GM12865 (cell line): Measurements from ENCODE around the gene TMC6.
A peak's percentile ranks its signal among the peaks of the same experiment; 100 is the strongest.

Experiments used
- DNase-seq: peaks from one replicate; pipeline ENCODE4 v3.0.0; 2010; ENCODE audit warnings: low read depth
- H3K4me3 ChIP-seq: 2 replicates; pipeline ENCODE4 v1.5.1; 2011; ENCODE audit warnings: mild to moderate bottlenecking, low read depth, low read length, control low read depth
- TF ChIP-seq, protein P1 (sequence below): IDR thresholded peaks from 2 replicates; pipeline ENCODE4 v1.5.1; 2011; ENCODE audit warnings: low read length, control low read depth, low read depth, inconsistent platforms; ENCODE audit not compliant: insufficient read depth; ENCODE audit errors: missing control alignments

Gene TMC6

DNA sequence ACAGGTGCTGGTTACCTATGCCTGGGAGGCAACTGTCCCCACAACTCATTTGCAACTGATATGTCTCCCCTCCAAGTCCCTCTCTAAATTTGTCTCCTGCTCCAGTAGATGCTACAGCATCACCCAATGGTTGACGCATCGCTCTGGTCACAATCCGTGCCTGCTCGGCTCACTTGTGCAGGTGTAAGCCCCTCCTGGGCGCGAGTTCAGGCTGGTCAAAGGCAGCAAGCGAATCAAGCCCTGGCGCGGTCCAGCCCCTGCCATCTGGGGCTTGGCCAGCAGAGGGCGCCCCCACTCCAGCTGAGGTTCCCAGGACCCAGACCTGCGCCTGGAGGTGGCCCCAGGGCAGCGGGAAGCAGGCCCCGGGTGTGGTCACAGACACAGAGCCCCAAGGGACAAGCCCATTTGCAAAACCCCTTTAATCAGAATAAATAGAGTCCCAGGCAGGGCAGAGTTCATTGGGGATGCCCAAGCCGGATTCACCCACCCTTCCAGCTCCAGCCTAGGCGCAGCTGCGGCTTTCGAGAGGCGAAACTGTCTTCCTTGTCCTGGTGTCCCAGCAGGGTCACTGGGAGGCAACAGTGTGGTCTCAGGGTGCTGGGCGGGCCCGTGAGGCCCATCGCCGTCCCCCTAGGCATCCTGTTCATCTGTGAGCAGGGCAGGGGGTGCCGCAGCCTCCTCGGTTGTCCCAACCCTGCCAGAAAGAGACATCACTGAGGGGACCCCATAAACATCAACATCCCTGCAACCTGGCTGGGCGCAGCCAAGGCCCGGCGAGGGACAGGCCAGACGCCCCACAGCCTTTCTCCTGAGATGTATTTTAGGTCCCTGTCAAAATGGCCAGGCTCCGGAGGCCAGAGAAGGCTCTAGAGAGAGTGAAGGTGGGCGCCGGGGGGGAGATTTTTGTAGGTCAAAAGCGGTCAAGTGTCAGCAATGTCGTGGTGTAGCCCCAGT is 15.8 kb downstream of the TMC6 start:
- DNase-seq, result peak; percentile 83
- TF ChIP-seq, protein P1, sequence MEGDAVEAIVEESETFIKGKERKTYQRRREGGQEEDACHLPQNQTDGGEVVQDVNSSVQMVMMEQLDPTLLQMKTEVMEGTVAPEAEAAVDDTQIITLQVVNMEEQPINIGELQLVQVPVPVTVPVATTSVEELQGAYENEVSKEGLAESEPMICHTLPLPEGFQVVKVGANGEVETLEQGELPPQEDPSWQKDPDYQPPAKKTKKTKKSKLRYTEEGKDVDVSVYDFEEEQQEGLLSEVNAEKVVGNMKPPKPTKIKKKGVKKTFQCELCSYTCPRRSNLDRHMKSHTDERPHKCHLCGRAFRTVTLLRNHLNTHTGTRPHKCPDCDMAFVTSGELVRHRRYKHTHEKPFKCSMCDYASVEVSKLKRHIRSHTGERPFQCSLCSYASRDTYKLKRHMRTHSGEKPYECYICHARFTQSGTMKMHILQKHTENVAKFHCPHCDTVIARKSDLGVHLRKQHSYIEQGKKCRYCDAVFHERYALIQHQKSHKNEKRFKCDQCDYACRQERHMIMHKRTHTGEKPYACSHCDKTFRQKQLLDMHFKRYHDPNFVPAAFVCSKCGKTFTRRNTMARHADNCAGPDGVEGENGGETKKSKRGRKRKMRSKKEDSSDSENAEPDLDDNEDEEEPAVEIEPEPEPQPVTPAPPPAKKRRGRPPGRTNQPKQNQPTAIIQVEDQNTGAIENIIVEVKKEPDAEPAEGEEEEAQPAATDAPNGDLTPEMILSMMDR, result peak; percentile 98
- H3K4me3 ChIP-seq, result no peak overlapping the region

DNA sequence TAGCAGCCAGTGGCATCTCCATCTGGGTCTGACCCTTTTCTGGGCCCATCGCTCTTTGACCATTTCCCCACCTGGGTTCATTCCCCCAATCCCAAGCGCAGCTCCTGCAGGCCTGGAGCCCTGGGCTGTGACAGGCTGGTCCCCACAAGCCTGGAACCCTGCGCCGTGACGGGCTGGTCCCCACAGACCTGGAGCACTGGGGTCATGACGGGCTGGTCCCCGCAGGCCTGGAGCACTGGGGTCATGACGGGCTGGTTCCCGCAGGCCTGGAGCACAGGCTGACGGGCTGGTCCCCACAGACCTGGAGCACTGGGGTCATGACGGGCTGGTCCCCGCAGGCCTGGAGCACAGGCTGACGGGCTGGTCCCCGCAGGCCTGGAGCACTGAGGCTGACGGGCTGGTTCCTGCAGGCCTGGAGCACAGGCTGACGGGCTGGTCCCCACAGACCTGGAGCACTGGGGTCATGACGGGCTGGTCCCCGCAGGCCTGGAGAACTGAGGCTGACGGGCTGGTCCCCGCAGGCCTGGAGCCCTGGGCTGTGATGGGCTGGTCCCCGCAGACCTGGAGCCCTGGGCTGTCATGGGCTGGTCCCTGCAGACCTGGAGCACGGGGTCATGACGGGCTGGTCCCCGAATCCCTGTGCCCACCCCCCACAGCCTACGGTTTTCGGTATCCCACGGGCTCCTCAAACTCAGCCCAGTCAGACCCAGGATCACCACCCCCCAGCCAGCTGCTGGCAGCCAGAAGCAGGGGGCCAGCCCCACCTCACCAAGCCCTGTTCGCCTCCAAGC is 16.6 kb downstream of the TMC6 start:
- TF ChIP-seq, protein P1, result no peak
- no peak for DNase-seq
- no peak overlapping the region for H3K4me3 ChIP-seq

DNA sequence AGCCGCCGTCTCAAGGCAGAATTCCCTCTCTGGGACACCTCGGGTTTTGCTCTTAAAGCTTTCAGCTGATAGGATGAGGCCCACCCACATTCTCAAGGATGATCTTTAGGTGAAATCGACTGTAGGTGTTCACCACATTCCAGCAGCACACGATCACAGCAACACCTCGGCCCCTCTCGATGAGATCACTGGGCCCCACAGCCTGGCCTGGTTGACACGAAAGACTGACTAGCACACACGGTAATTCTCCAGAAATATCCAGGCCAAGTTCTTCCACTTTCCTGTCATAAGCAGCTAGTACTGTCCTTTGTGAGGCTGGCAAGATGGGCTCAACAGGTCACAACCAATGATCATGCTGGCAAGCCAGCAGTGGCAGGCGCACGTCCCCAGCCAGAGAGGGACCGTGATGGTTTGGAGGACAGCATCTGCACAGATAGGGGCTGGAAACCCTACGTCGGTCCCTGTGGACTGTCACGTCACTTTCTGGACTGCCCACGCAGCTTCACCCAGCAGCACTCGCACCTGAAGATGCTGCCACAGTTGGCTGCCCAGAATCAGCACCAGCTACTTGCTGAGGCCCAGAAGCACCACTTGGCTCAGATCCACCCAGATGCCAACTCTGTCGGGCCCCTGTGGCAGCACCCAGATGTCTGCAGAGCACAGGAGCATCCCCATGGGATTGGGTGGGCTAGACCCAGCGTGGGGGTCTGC is 17.4 kb downstream of the TMC6 start:
- TF ChIP-seq, protein P1, result no peak
- no peak for DNase-seq

DNA sequence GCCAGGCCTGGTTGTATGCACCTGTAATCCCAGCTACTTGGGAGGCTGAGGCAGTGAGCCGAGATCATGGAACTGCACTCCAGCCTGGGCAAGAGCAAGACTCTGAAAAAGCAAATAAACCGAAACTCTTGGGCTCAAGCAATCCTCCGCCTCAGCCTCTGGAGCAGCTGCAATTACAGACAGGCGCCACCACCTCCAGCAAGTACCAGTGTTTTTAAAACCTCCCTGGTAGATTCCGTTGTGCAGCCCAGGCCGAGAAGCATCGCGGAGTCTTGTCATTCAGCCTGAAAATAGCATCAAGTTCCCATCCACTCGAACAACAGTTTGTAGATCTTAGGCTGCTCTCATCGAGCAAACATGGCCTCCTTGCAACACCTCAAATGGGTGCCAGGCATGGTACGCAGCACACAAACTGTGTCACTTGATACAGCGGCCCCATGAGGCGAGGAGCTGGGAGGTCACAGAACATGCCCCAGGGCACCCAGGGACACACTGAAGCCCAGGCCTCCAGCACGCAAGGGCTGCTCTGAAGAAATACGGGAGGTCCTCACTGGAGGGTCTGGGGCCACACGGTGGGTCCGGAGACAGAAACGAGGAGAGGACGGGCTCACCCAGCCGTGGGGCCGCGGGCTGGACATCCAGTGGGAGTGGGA is 18.1 kb downstream of the TMC6 start:
- H3K4me3 ChIP-seq, result no peak overlapping the region
- TF ChIP-seq, protein P1, result no peak
- no peak for DNase-seq

More for the DNA sequence above, 17.4 kb downstream of the TMC6 start:
- no peak overlapping the region for H3K4me3 ChIP-seq

DNA sequence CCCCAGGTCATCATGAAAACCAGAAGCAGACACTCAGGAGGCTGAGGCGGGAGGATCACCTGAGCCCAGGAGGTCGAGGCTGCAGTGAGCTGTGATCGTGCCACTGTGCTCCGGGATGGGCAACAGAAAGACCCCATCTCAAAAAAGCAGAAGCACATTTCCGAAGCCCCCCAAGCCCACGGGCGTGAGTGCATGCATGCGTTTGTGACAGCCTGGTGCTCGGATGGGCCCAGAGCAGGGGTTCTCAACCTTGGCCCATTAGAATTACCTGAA is 19.1 kb downstream of the TMC6 start:
- no peak for DNase-seq
- H3K4me3 ChIP-seq, result no peak overlapping the region
- TF ChIP-seq, protein P1, result no peak

DNA sequence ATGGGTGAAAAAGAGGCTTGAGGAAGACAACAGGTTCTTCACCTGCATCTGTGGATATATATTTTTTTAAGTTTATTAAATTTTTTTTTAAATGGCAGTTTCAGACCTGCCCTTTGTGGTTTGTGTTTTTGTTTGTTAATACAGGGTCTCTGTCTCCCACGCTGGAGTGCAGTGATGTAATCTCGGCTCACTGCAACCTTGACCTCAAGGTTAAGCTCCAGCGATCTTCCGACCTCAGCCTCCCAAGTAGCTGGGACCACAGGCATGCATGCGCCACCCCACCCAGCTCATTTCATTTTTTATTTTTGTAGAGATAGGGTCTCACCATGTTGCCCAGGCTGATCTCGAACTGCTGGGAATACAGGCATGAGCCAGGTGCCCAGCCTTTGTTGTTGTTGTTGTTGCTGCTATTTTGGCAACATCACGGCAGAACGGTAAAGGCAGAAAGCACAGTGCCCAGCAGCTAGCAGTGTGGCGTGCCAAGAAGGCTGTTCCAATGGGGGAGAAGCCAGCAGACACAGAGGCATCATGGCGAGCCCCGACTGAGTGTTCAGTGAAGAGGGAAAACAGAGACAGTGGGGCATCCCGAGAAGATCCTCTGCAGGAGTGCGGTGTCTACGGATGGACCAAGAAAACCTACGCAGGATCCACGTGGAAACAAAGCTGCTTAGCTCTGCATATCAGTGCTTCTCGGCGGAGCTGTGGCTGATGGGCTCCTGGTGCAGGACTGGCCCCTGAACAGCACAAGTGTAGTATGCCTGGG is 19.6 kb downstream of the TMC6 start:
- TF ChIP-seq, protein P1, result no peak
- no peak for DNase-seq
- no peak overlapping the region for H3K4me3 ChIP-seq
